HG03175 (cell line): ENCODE data around the gene BLNK.
"Not testable (repeated sequence)": the region's sequence is repeated elsewhere in the genome, so short reads cannot be mapped to it uniquely, and the experiment has no call there.

Source experiments
- ATAC-seq: cut with Tn5 transposase; IDR thresholded peaks from one replicate; pipeline ENCODE4 v1.9.1; 2021; ENCODE audit warnings: mild to moderate bottlenecking, moderate library complexity; ENCODE audit not compliant: unreplicated experiment

Gene BLNK

GRCh38 chr10:96271016-96271815 lies at the start of gene BLNK:
Gene BLNK (minus strand): TSS chr10:96271569. CDS start chr10:96271398, 171 bp downstream.
- ATAC-seq, result peak; percentile 75

- no peak for ATAC-seq
Observed at GRCh38 chr10:96319754-96320474, 48.5 kb upstream of the BLNK start.

- no peak for ATAC-seq
Observed at GRCh38 chr10:96317067-96317833, 45.9 kb upstream of the BLNK start.

GRCh38 chr10:96313344-96313743 lies 42.0 kb upstream of the BLNK start:
- no peak for ATAC-seq

GRCh38 chr10:96311180-96311715 lies 39.9 kb upstream of the BLNK start:
- no peak for ATAC-seq

DNA sequence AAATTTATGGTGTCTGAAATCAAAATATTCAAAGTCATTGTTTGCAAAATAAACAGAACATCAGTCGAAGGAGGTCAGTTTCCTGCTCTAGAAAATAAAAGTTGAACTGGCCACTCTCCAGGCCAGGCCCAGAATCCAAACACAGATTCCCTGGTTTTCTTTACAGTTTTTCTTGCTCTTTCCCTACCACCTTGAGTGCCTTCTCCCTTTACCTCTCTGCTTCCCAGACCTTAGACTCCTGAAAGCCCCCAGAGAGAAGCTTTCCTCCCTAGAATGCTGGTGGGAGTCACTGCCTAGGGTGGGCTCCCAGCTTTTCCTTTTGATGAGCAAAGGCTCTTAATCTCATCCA lies 38.9 kb upstream of the BLNK start:
- no peak for ATAC-seq

- ATAC-seq, result no peak
Observed at GRCh38 chr10:96309628-96310320, 38.4 kb upstream of the BLNK start.

GRCh38 chr10:96308854-96309253 lies 37.5 kb upstream of the BLNK start:
- ATAC-seq, result not testable (repeated sequence)

DNA sequence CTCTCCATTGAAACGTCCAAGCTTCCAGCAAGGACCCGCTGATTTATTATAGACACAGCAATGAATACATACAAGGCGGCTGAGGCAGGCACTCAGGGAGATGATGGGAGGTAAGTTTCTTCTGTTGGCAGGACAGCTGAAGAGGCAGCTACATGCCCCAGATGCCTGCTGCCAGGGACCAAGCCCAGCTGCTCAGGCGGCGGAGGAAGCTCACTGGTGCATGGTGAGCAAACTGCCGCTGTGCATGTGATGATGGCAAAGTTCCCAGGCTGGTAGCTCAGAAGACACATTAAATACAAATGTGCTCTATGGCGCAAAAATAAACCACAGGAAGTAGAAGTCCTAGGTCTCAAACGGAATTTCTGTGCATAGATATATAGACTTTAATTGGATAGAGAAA lies 35.1 kb upstream of the BLNK start:
- no peak for ATAC-seq

GRCh38 chr10:96305019-96305418 lies 33.6 kb upstream of the BLNK start:
- no peak for ATAC-seq

GRCh38 chr10:96304230-96304629 lies 32.9 kb upstream of the BLNK start, which contains the start of gene DNTT:
Gene DNTT (plus strand): TSS chr10:96304434. CDS start chr10:96304498, 64 bp downstream.
- no peak for ATAC-seq

GRCh38 chr10:96301616-96302015 lies 30.2 kb upstream of the BLNK start:
- ATAC-seq, result no peak

GRCh38 chr10:96299383-96299782 lies 28.0 kb upstream of the BLNK start:
- ATAC-seq, result no peak

DNA sequence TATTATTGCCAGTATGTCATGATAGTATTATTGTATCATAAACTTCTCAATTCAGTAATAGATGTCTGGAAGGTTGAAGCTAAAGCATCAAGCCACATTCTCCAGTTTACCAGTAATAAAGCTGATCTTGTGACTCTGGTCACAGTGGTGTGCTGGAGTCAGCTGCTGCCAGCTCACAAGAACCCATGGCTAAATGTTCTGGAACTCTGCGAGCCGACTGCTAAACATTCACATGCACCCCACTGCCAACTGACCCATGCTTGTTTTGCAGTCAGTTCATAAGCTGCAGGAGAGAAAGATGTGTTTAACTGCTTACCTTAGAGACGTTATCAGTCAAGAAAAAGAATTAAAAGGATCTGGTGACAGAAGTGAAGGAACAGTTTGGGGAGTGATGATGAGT lies 27.0 kb upstream of the BLNK start:
- ATAC-seq, result no peak

DNA sequence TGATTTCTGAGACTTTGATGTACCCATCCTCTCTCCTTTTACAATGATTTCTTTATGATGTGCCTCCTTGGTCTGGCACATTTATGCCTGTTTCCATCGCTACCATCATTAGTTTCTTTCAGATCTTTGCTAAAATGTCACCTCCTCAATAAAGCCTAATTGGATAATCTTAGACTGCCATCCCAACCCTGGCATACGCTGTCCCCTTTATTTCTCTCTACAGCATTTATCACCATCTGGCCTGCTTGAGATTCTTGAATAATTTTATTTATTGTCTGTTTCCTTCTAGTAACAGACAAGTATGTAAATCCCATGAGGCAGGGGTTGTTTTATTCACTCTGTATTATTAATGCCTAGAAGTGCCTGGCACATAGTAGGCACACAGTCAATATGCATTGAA lies 26.1 kb upstream of the BLNK start:
- ATAC-seq, result no peak

GRCh38 chr10:96295475-96295874 lies 24.1 kb upstream of the BLNK start:
- no peak for ATAC-seq

DNA sequence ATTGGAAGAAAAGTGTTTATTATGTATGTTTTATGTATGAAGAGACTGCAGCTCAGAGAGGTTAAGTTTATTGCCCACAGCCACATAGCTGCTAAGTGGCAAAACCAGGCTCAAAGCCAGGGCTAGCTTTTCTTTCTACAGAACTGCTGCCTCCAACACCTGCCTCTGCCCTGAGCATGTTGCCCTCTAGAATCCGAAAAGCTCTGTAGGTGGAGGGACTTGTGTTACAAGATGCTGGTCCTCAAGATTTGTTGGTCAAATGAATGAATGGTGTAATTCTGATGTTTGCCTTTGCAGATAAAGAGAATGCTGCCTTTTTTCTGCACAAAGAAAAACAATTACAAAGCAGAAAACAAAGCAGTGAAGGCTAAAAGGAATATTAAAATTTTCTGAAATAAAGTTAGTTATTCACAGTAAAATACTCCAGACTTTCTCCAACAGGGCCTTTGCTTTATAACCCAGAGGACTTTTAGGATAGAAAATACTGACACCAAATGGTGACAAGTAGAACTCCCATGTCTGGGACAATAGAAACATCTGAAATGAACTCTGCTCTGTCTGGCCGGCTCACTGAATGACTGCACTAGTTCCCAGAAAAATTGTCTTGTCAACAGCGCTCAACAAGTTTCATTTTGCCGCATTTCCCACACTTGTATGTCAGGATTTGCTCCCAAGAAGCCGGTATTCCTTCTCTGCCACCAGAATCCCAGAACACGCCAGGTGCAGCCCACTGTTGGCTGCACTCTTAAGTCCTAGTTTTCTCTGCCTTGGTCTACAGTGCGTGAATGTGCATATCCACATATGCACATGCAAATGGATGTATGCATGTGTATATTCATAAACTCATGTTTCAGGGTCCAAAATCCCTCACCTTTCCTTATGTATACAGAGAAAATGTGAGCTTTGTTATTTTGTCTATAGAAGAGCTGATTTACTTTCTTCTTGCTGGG lies 21.9 kb upstream of the BLNK start:
- peak; percentile 75 for ATAC-seq

DNA sequence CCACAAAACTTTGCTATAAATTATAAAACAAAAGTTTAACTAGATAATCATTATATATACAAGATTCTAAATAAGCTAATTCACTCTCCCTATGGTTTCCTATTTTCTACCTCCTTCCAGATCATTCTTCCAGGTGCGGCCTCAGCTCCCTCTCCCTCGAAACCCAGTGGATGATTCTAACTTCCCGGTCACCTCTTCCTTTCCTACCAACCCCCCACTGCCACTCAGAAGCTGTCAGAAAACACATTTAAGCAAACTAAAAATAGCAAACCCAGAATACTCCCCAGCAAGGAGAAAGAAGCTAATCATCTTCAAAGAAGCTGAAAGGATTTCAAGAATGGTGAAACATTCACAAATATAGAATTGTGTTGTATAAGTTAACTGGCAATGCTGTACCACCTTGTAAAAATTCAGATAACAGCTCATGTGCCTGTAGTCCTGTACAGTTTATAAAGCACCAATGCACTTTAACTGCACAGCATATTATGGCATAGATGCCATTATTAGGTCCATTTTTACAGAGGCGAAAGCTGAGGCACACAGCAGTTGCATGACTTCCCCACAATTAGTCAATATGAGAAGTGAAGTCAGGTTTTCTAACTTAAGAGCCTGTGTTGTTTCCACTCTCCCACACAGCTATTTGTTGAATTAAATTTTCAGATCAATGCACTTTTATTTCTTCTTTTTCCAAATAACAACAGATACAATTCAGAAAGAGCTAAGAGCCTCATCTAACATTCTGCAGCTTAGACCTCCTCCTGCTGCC lies 19.2 kb upstream of the BLNK start:
- no peak for ATAC-seq
